HG03469 (cell line): ENCODE measurements around the gene EEF1AKMT1.

Source experiments
- ATAC-seq: cut with Tn5 transposase; IDR thresholded peaks from one replicate; pipeline ENCODE4 v1.9.1; 2021; ENCODE audit warnings: mild to moderate bottlenecking, moderate library complexity, moderate number of reproducible peaks; ENCODE audit not compliant: unreplicated experiment

EEF1AKMT1 gene

GRCh38 chr13:20719783-20720182 lies 54.0 kb downstream of the EEF1AKMT1 start:
- ATAC-seq, result no peak

GRCh38 chr13:20718958-20719566 lies 54.7 kb downstream of the EEF1AKMT1 start:
- no peak for ATAC-seq

- ATAC-seq, result no peak
Measured at GRCh38 chr13:20717581-20718542, 55.9 kb downstream of the EEF1AKMT1 start.

GRCh38 chr13:20716951-20717350 lies 56.8 kb downstream of the EEF1AKMT1 start:
- ATAC-seq, result no peak

- no peak for ATAC-seq
Measured at GRCh38 chr13:20715330-20715712, 58.4 kb downstream of the EEF1AKMT1 start.

- ATAC-seq, result no peak
Measured at GRCh38 chr13:20714563-20715329, 59.0 kb downstream of the EEF1AKMT1 start.

GRCh38 chr13:20714161-20714560 lies 59.6 kb downstream of the EEF1AKMT1 start:
- no peak for ATAC-seq

GRCh38 chr13:20713751-20714150 lies 60.0 kb downstream of the EEF1AKMT1 start:
- ATAC-seq, result no peak

GRCh38 chr13:20713014-20713376 lies 60.8 kb downstream of the EEF1AKMT1 start:
- ATAC-seq, result no peak

GRCh38 chr13:20711301-20712044 lies 62.3 kb downstream of the EEF1AKMT1 start:
- no peak for ATAC-seq

- no peak for ATAC-seq
Measured at GRCh38 chr13:20709782-20710181, 64.0 kb downstream of the EEF1AKMT1 start.

- no peak for ATAC-seq
Measured at GRCh38 chr13:20709369-20709768, 64.4 kb downstream of the EEF1AKMT1 start.

- no peak for ATAC-seq
Measured at GRCh38 chr13:20708216-20708615, 65.5 kb downstream of the EEF1AKMT1 start.

GRCh38 chr13:20706661-20707060 lies 67.1 kb downstream of the EEF1AKMT1 start:
- no peak for ATAC-seq

- ATAC-seq, result no peak
Measured at GRCh38 chr13:20704459-20705069, 69.2 kb downstream of the EEF1AKMT1 start.

GRCh38 chr13:20703780-20704458 lies 69.8 kb downstream of the EEF1AKMT1 start:
- peak; percentile 89 for ATAC-seq

- no peak for ATAC-seq
Measured at GRCh38 chr13:20702915-20703779, 70.6 kb downstream of the EEF1AKMT1 start, which contains the start of gene IL17D. Gene IL17D, plus strand, starts transcription at chr13:20703699. Its CDS starts 303 bp downstream, at chr13:20704002.

GRCh38 chr13:20702530-20702914 lies 71.2 kb downstream of the EEF1AKMT1 start:
- no peak for ATAC-seq

GRCh38 chr13:20701461-20701860 lies 72.3 kb downstream of the EEF1AKMT1 start:
- ATAC-seq, result no peak
